ENCODE data around the gene KLK6. TPM values are rescaled to one million over a fixed set of nuclear protein-coding genes. Genes with fewer than 3 reads are reported as not detected.

Gene KLK6
- total RNA-seq, 1 donor from 2014 or later: 2.5 TPM

- no peak overlapping the region for H3K27ac Mint-ChIP-seq (ENCODE audit: unreplicated experiment)
- no peak for TF ChIP-seq CTCF (conservative IDR thresholded peaks at IDR 0.05)
- H3K4me3 Mint-ChIP-seq: no peak overlapping the region
- H3K36me3 Mint-ChIP-seq (ENCODE audit: low read depth): no peaks in the 10 kb centered on the region
- DNase-seq (ENCODE audit: low read depth, low spot score): no peak
- H3K4me1 Mint-ChIP-seq: peaks cover 9% of the 10 kb centered on the region
- no peaks in the 10 kb centered on the region for H3K9me3 Mint-ChIP-seq
- peaks cover 62% of the 10 kb centered on the region for H3K27me3 Mint-ChIP-seq (ENCODE audit: low read depth)
These were observed 44.8 kb downstream of the KLK6 start for GRCh38 chr19:50924586-50924985.

- no peak overlapping the region for H3K4me3 Mint-ChIP-seq
- H3K4me1 Mint-ChIP-seq: peaks cover 9% of the 10 kb centered on the region
- H3K27me3 Mint-ChIP-seq (ENCODE audit: low read depth): peaks cover 72% of the 10 kb centered on the region
- H3K27ac Mint-ChIP-seq (ENCODE audit: unreplicated experiment): no peak overlapping the region
- no peaks in the 10 kb centered on the region for H3K9me3 Mint-ChIP-seq
- TF ChIP-seq CTCF (conservative IDR thresholded peaks at IDR 0.05): peak; percentile 91
- no peaks in the 10 kb centered on the region for H3K36me3 Mint-ChIP-seq (ENCODE audit: low read depth)
- DNase-seq (ENCODE audit: low read depth, low spot score): peak; percentile 80
These were observed 47.0 kb downstream of the KLK6 start for GRCh38 chr19:50922317-50922853.

GRCh38 chr19:50921426-50922316, 47.7 kb downstream of the KLK6 start:
- Mint-ChIP-seq H3K4me3 (no peak overlapping the region), H3K36me3 (ENCODE audit: low read depth) (no peaks in the 10 kb centered on the region), H3K27me3 (ENCODE audit: low read depth) (peaks cover 75% of the 10 kb centered on the region), H3K4me1 (peaks cover 9% of the 10 kb centered on the region), H3K9me3 (no peaks in the 10 kb centered on the region), H3K27ac (ENCODE audit: unreplicated experiment) (no peak overlapping the region)
- no peak for TF ChIP-seq CTCF (conservative IDR thresholded peaks at IDR 0.05)
- no peak for DNase-seq (ENCODE audit: low read depth, low spot score)

GRCh38 chr19:50916069-50916468, 53.3 kb downstream of the KLK6 start:
- TF ChIP-seq CTCF (conservative IDR thresholded peaks at IDR 0.05): no peak
- Mint-ChIP-seq H3K4me1 (no peaks in the 10 kb centered on the region), H3K36me3 (ENCODE audit: low read depth) (no peaks in the 10 kb centered on the region), H3K27ac (ENCODE audit: unreplicated experiment) (no peak overlapping the region), H3K4me3 (no peak overlapping the region), H3K9me3 (no peaks in the 10 kb centered on the region), H3K27me3 (ENCODE audit: low read depth) (peaks cover 44% of the 10 kb centered on the region)
- DNase-seq (ENCODE audit: low read depth, low spot score): no peak

- no peak for DNase-seq (ENCODE audit: low read depth, low spot score)
- H3K27ac Mint-ChIP-seq (ENCODE audit: unreplicated experiment): no peak overlapping the region
- no peak for TF ChIP-seq CTCF (conservative IDR thresholded peaks at IDR 0.05)
- peaks cover 4% of the 10 kb centered on the region for H3K4me1 Mint-ChIP-seq
- H3K9me3 Mint-ChIP-seq: no peaks in the 10 kb centered on the region
- H3K4me3 Mint-ChIP-seq: no peak overlapping the region
- H3K36me3 Mint-ChIP-seq (ENCODE audit: low read depth): no peaks in the 10 kb centered on the region
- peaks cover 17% of the 10 kb centered on the region for H3K27me3 Mint-ChIP-seq (ENCODE audit: low read depth)
These were observed 56.4 kb downstream of the KLK6 start for GRCh38 chr19:50912727-50913716.
